HUES64 (cell line): Measurements from ENCODE around the gene SAMD14.

Source experiments
- H3K27ac ChIP-seq: 2 replicates; pipeline ENCODE4 v1.7.0; 2013; ENCODE audit warnings: low read depth, low read length, inconsistent platforms
- H3K27me3 ChIP-seq: 2 replicates; pipeline ENCODE4 v1.6.1; 2013; ENCODE audit warnings: mild to moderate bottlenecking, low read length; ENCODE audit not compliant: insufficient read depth
- H3K36me3 ChIP-seq: 2 replicates; pipeline ENCODE4 v1.6.1; 2013; ENCODE audit warnings: mild to moderate bottlenecking, low read length; ENCODE audit not compliant: insufficient read depth
- H3K4me1 ChIP-seq: 2 replicates; pipeline ENCODE4 v1.6.1; 2013; ENCODE audit warnings: mild to moderate bottlenecking, low read length, moderate library complexity; ENCODE audit not compliant: insufficient read depth
- H3K4me3 ChIP-seq: 2 replicates; pipeline ENCODE4 v1.5.1; 2013; ENCODE audit warnings: mild to moderate bottlenecking, low read length, moderate library complexity
- H3K9ac ChIP-seq: 2 replicates; pipeline ENCODE4 v1.6.1; 2013; ENCODE audit warnings: mild to moderate bottlenecking, low read depth, low read length
- H3K9me3 ChIP-seq: 2 replicates; pipeline ENCODE4 v1.6.1; 2013; ENCODE audit warnings: low read depth, low read length; ENCODE audit not compliant: insufficient read depth
- WGBS: fragments of 150-250, 120-280 bp; methylation state at CpG from one replicate; pipeline ENCODE4 v1.1.7; 2013; ENCODE audit warnings: missing lambda C conversion rate; 5-methylcytosine and 5-hydroxymethylcytosine counted together

Gene SAMD14

GRCh38 chr17:50171371-50172071 is 41.6 kb upstream of the SAMD14 start:
- Histone ChIP-seq H3K9ac (no peak overlapping the region), H3K36me3 (no peaks in the 10 kb centered on the region), H3K27ac (no peak overlapping the region), H3K27me3 (no peaks in the 10 kb centered on the region), H3K9me3 (no peaks in the 10 kb centered on the region), H3K4me1 (peaks cover 4% of the 10 kb centered on the region; the same call in 1 of the 2 replicates), H3K4me3 (no peak overlapping the region)
- WGBS, result 94% methylated on average over 17 of the region's 17 CpGs

- WGBS, result 93% methylated on average over 10 of the region's 10 CpGs
- Histone ChIP-seq H3K27me3 (no peaks in the 10 kb centered on the region), H3K9me3 (no peaks in the 10 kb centered on the region), H3K36me3 (no peaks in the 10 kb centered on the region), H3K4me1 (peaks cover 4% of the 10 kb centered on the region), H3K4me3 (no peak overlapping the region), H3K27ac (no peak overlapping the region), H3K9ac (no peak overlapping the region)
Measured at GRCh38 chr17:50170662-50171370, 40.9 kb upstream of the SAMD14 start.

GRCh38 chr17:50169881-50170459 is 40.0 kb upstream of the SAMD14 start:
- Histone ChIP-seq H3K27me3 (no peaks in the 10 kb centered on the region), H3K4me3 (no peak overlapping the region), H3K9me3 (no peaks in the 10 kb centered on the region), H3K36me3 (no peaks in the 10 kb centered on the region), H3K4me1 (peaks cover 4% of the 10 kb centered on the region), H3K9ac (no peak overlapping the region), H3K27ac (no peak overlapping the region)
- WGBS, result 90% methylated on average over 9 of the region's 9 CpGs

- no peaks in the 10 kb centered on the region for H3K27me3 ChIP-seq
- no peak overlapping the region for H3K9ac ChIP-seq
- H3K9me3 ChIP-seq, result no peaks in the 10 kb centered on the region
- WGBS, result 54% methylated on average over 14 of the region's 14 CpGs
- no peak overlapping the region for H3K27ac ChIP-seq
- H3K36me3 ChIP-seq, result no peaks in the 10 kb centered on the region
- no peak overlapping the region for H3K4me3 ChIP-seq
- H3K4me1 ChIP-seq, result peaks cover 4% of the 10 kb centered on the region
Measured at GRCh38 chr17:50169121-50169764, 39.3 kb upstream of the SAMD14 start.

- Histone ChIP-seq H3K36me3 (no peaks in the 10 kb centered on the region), H3K4me1 (no peaks in the 10 kb centered on the region; the same call in none of the 2 replicates), H3K9ac (no peak overlapping the region), H3K27me3 (no peaks in the 10 kb centered on the region), H3K27ac (no peak overlapping the region), H3K4me3 (no peak overlapping the region), H3K9me3 (no peaks in the 10 kb centered on the region)
- WGBS, result 87% methylated on average over 13 of the region's 13 CpGs
Measured at GRCh38 chr17:50168319-50168718, 38.4 kb upstream of the SAMD14 start.

GRCh38 chr17:50167371-50167770 is 37.4 kb upstream of the SAMD14 start:
- no peak overlapping the region for H3K27ac ChIP-seq
- no peaks in the 10 kb centered on the region for H3K36me3 ChIP-seq
- H3K4me3 ChIP-seq, result no peak overlapping the region
- H3K9ac ChIP-seq, result no peak overlapping the region
- no peaks in the 10 kb centered on the region for H3K9me3 ChIP-seq
- 88% methylated on average over 19 of the region's 19 CpGs for WGBS
- no peaks in the 10 kb centered on the region; the same call in 1 of the 2 replicates for H3K4me1 ChIP-seq
- H3K27me3 ChIP-seq, result no peaks in the 10 kb centered on the region

GRCh38 chr17:50166518-50167181 is 36.7 kb upstream of the SAMD14 start:
- Histone ChIP-seq H3K36me3 (no peaks in the 10 kb centered on the region), H3K4me3 (no peak overlapping the region), H3K27me3 (0 out of 2 replicates have a peak, but pooled peaks cover 3% of the 10 kb centered on the region), H3K9me3 (no peaks in the 10 kb centered on the region), H3K27ac (no peak overlapping the region), H3K9ac (no peak overlapping the region), H3K4me1 (no peaks in the 10 kb centered on the region; the same call in 1 of the 2 replicates)
- 82% methylated on average over 6 of the region's 7 CpGs for WGBS

GRCh38 chr17:50165867-50166517 is 36.0 kb upstream of the SAMD14 start, which contains the start of gene SGCA:
TSS of gene SGCA (plus strand) at chr17:50166005. CDS start at chr17:50166041, 36 bp downstream.
- Histone ChIP-seq H3K27me3 (0 out of 2 replicates have a peak, but pooled peaks cover 3% of the 10 kb centered on the region), H3K9me3 (no peaks in the 10 kb centered on the region), H3K4me3 (no peak within 1 kb of the TSS), H3K4me1 (no peaks in the 10 kb centered on the region; the same call in 1 of the 2 replicates), H3K36me3 (no peaks in the 10 kb centered on the region), H3K9ac (no peak within 1 kb of the TSS), H3K27ac (no peak within 1 kb of the TSS)
- WGBS, result 64% methylated on average over 15 of the region's 15 CpGs

GRCh38 chr17:50165466-50165865 is 35.5 kb upstream of the SAMD14 start:
- Histone ChIP-seq H3K9ac (no peak overlapping the region), H3K36me3 (no peaks in the 10 kb centered on the region), H3K27ac (no peak overlapping the region), H3K4me3 (no peak overlapping the region), H3K4me1 (peaks cover 3% of the 10 kb centered on the region; the same call in 1 of the 2 replicates), H3K9me3 (no peaks in the 10 kb centered on the region), H3K27me3 (0 out of 2 replicates have a peak, but pooled peaks cover 3% of the 10 kb centered on the region)
- 90% methylated on average over 3 of the region's 3 CpGs for WGBS

- Histone ChIP-seq H3K4me3 (no peak overlapping the region), H3K4me1 (peaks cover 3% of the 10 kb centered on the region; the same call in 1 of the 2 replicates), H3K9me3 (no peaks in the 10 kb centered on the region), H3K27me3 (0 out of 2 replicates have a peak, but pooled peaks cover 3% of the 10 kb centered on the region), H3K36me3 (no peaks in the 10 kb centered on the region), H3K9ac (no peak overlapping the region), H3K27ac (no peak overlapping the region)
- WGBS, result 90% methylated on average over 9 of the region's 9 CpGs
Measured at GRCh38 chr17:50165066-50165465, 35.1 kb upstream of the SAMD14 start.
